Cardiac ventricle fibroblast (primary cell): ENCODE measurements around the gene DESI2. TPM values are rescaled to one million over a fixed set of nuclear protein-coding genes. Genes with fewer than 3 reads are reported as not detected.

ENCODE experiments used
- total RNA-seq: library from RNA; depleted of rRNA; stranded (reverse); fragments of >200 nt; gene quantifications from 2 replicates; pipeline ENCODE4 v1.2.3, GENCODE V29; 2015

DESI2 gene
- total RNA-seq, result 29.0 and 33.2 TPM in 2 replicates

GRCh38 chr1:244652623-244653438 lies at the start of gene DESI2:
Gene DESI2, plus strand, starts transcription at chr1:244653126. Its CDS starts 188 bp downstream, at chr1:244653314.

Other genes starting within 250 kb of the DESI2 start
- gene ADSS2, start 201.2 kb upstream of the DESI2 start, total RNA-seq, result 22.1 and 22.5 TPM in 2 replicates
- 0.31 and 0.83 TPM in 2 replicates for gene CATSPERE, start 191.9 kb upstream of the DESI2 start, total RNA-seq
- gene COX20, start 182.5 kb downstream of the DESI2 start, total RNA-seq, result 15.2 and 27.0 TPM in 2 replicates
- gene HNRNPU, start 211.4 kb downstream of the DESI2 start, total RNA-seq, result 188 and 226 TPM in 2 replicates